ENCODE results near the gene NINL. TPM values are rescaled to one million over a fixed set of nuclear protein-coding genes. Genes with fewer than 3 reads are reported as not detected.

The NINL gene
- total RNA-seq, 6 donors from 2014 or later: 10.2 to 47.1 (median 20.3) TPM

- DNase-seq (no peak), ATAC-seq (ENCODE audit: low FRiP score in 2 of 2) (no peak)
- H3K9me3 ChIP-seq: no peaks in the 10 kb centered on the region
- no peaks in the 10 kb centered on the region for H3K4me1 ChIP-seq
- no peaks in the 10 kb centered on the region for H3K27me3 ChIP-seq
- no peak overlapping the region for H3K27ac ChIP-seq
- H3K4me3 ChIP-seq: no peak overlapping the region
- H3K36me3 ChIP-seq: no peaks in the 10 kb centered on the region
- TF ChIP-seq POLR2AphosphoS5 (IDR thresholded peaks at IDR 0.05) (no peak), POLR2A (IDR thresholded peaks at IDR 0.05) (no peak), EP300 (IDR thresholded peaks at IDR 0.05) (no peak), CTCF (IDR thresholded peaks at IDR 0.05) (no peak)
- WGBS, 2 donors: 79 to 81% methylated on average over 6 of the region's 6 CpGs
Measured at GRCh38 chr20:25447671-25448070, 137.7 kb downstream of the NINL start.

- Histone ChIP-seq H3K9me3 (no peaks in the 10 kb centered on the region), H3K4me1 (no peaks in the 10 kb centered on the region), H3K4me3 (no peak overlapping the region), H3K27ac (no peak overlapping the region), H3K36me3 (no peaks in the 10 kb centered on the region), H3K27me3 (no peaks in the 10 kb centered on the region)
- ATAC-seq (ENCODE audit: low FRiP score in 2 of 2) (no peak), DNase-seq (no peak)
- WGBS, 2 donors: 98% methylated on average over 4 of the region's 4 CpGs
- TF ChIP-seq EP300 (IDR thresholded peaks at IDR 0.05) (no peak), POLR2A (IDR thresholded peaks at IDR 0.05) (no peak), POLR2AphosphoS5 (IDR thresholded peaks at IDR 0.05) (no peak), CTCF (IDR thresholded peaks at IDR 0.05) (no peak)
Measured at GRCh38 chr20:25444556-25444955, 140.8 kb downstream of the NINL start.

- 71 to 72% methylated on average over 3 of the region's 3 CpGs for WGBS, 2 donors
- ATAC-seq (ENCODE audit: low FRiP score in 2 of 2): no peak
- Histone ChIP-seq H3K27ac (no peak overlapping the region), H3K4me3 (no peak overlapping the region), H3K27me3 (no peaks in the 10 kb centered on the region), H3K9me3 (no peaks in the 10 kb centered on the region), H3K36me3 (no peaks in the 10 kb centered on the region), H3K4me1 (no peaks in the 10 kb centered on the region)
- DNase-seq: no peak
- TF ChIP-seq POLR2A (IDR thresholded peaks at IDR 0.05): no peak
- TF ChIP-seq POLR2AphosphoS5 (IDR thresholded peaks at IDR 0.05): no peak
- TF ChIP-seq EP300 (IDR thresholded peaks at IDR 0.05): no peak
- no peak for TF ChIP-seq CTCF (IDR thresholded peaks at IDR 0.05)
Measured at GRCh38 chr20:25439328-25439727, 146.0 kb downstream of the NINL start.

- no peaks in the 10 kb centered on the region for H3K4me1 ChIP-seq
- WGBS, 2 donors: 53 to 54% methylated on average over 4 of the region's 4 CpGs
- TF ChIP-seq POLR2A (IDR thresholded peaks at IDR 0.05) (no peak), EP300 (IDR thresholded peaks at IDR 0.05) (no peak), POLR2AphosphoS5 (IDR thresholded peaks at IDR 0.05) (no peak), CTCF (IDR thresholded peaks at IDR 0.05) (no peak)
- no peaks in the 10 kb centered on the region for H3K9me3 ChIP-seq
- no peaks in the 10 kb centered on the region for H3K27me3 ChIP-seq
- ATAC-seq (ENCODE audit: low FRiP score in 2 of 2): no peak
- no peak overlapping the region for H3K27ac ChIP-seq
- DNase-seq: no peak
- H3K36me3 ChIP-seq: no peaks in the 10 kb centered on the region
- no peak overlapping the region for H3K4me3 ChIP-seq
Measured at GRCh38 chr20:25437153-25437581, 148.2 kb downstream of the NINL start.

GRCh38 chr20:25424536-25424935 lies 160.8 kb downstream of the NINL start:
- Histone ChIP-seq H3K27me3 (no peaks in the 10 kb centered on the region), H3K9me3 (no peaks in the 10 kb centered on the region), H3K4me3 (no peak overlapping the region), H3K27ac (no peak overlapping the region), H3K36me3 (no peaks in the 10 kb centered on the region), H3K4me1 (no peaks in the 10 kb centered on the region)
- no peak for ATAC-seq (ENCODE audit: low FRiP score in 2 of 2)
- TF ChIP-seq CTCF (IDR thresholded peaks at IDR 0.05): no peak
- no peak for TF ChIP-seq POLR2A (IDR thresholded peaks at IDR 0.05)
- TF ChIP-seq POLR2AphosphoS5 (IDR thresholded peaks at IDR 0.05): no peak
- TF ChIP-seq EP300 (IDR thresholded peaks at IDR 0.05): no peak
- DNase-seq: no peak
- 94 to 95% methylated on average over 3 of the region's 3 CpGs for WGBS, 2 donors

Measured in upper lobe of left lung (tissue), 6 donors.